Peyer's patch (tissue), 4 donors: ENCODE results near the gene MACO1.
"Not testable (repeated sequence)": the region's sequence is repeated elsewhere in the genome, so short reads cannot be mapped to it uniquely, and the experiment has no call there.

ENCODE experiments used
- POLR2A ChIP-seq, 2 donors: fragments of 450-650 bp; IDR thresholded peaks; one replicate each; pipeline ENCODE4 v1.5.1; 2017; ENCODE audit warnings: antibody characterized with exemption in 2 of 2, mild to moderate bottlenecking in 2 of 2, moderate library complexity in 2 of 2
- TF ChIP-seq, protein P1 (sequence below), 6 experiments: fragments of 450-650 bp in 4 of 6; fragments of 200-600 bp in 2 of 6; sonication (generic) in 1 of 6; IDR thresholded peaks; one replicate each; pipeline ENCODE4 v1.5.1; 2017 to 2019; ENCODE audit warnings: antibody characterized with exemption in 6 of 6, mild to moderate bottlenecking in 3 of 6, moderate library complexity in 1 of 6

- TF ChIP-seq, protein P1, sequence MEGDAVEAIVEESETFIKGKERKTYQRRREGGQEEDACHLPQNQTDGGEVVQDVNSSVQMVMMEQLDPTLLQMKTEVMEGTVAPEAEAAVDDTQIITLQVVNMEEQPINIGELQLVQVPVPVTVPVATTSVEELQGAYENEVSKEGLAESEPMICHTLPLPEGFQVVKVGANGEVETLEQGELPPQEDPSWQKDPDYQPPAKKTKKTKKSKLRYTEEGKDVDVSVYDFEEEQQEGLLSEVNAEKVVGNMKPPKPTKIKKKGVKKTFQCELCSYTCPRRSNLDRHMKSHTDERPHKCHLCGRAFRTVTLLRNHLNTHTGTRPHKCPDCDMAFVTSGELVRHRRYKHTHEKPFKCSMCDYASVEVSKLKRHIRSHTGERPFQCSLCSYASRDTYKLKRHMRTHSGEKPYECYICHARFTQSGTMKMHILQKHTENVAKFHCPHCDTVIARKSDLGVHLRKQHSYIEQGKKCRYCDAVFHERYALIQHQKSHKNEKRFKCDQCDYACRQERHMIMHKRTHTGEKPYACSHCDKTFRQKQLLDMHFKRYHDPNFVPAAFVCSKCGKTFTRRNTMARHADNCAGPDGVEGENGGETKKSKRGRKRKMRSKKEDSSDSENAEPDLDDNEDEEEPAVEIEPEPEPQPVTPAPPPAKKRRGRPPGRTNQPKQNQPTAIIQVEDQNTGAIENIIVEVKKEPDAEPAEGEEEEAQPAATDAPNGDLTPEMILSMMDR (IDR thresholded peaks at IDR 0.05): not testable (repeated sequence)
- not testable (repeated sequence) for TF ChIP-seq POLR2A (IDR thresholded peaks at IDR 0.05)
Measured at GRCh38 chr1:25423206-25423605, 7.5 kb upstream of the MACO1 start.
